22Rv1 (cell line): ENCODE data around the gene KCND2.

Experiments used
- H3K27ac ChIP-seq: fragments of 450-650 bp; 2 replicates; pipeline ENCODE4 v1.5.1; 2017
- CTCF ChIP-seq: fragments of 450-650 bp; IDR thresholded peaks from 2 replicates; pipeline ENCODE4 v1.5.1; 2017; ENCODE audit warnings: mild to moderate bottlenecking
- ZFX ChIP-seq: fragments of 450-650 bp; IDR thresholded peaks from 2 replicates; pipeline ENCODE4 v1.6.1; 2017; ENCODE audit warnings: antibody characterized with exemption, borderline replicate concordance

KCND2 gene

GRCh38 chr7:120725376-120726039 is 452.5 kb downstream of the KCND2 start:
- TF ChIP-seq ZFX, result no peak
- TF ChIP-seq CTCF, result peak; percentile 89
- no peak overlapping the region for H3K27ac ChIP-seq

- TF ChIP-seq ZFX (no peak), CTCF (no peak)
- H3K27ac ChIP-seq, result no peak overlapping the region
These were observed 456.3 kb downstream of the KCND2 start for GRCh38 chr7:120729245-120729644.

GRCh38 chr7:120731271-120731670 is 458.3 kb downstream of the KCND2 start:
- TF ChIP-seq CTCF (no peak), ZFX (no peak)
- H3K27ac ChIP-seq, result no peak overlapping the region

GRCh38 chr7:120732256-120732655 is 459.3 kb downstream of the KCND2 start:
- TF ChIP-seq ZFX (no peak), CTCF (no peak)
- H3K27ac ChIP-seq, result no peak overlapping the region

GRCh38 chr7:120733143-120733542 is 460.2 kb downstream of the KCND2 start:
- TF ChIP-seq CTCF, result no peak
- no peak for TF ChIP-seq ZFX
- no peak overlapping the region for H3K27ac ChIP-seq

- TF ChIP-seq ZFX (no peak), CTCF (no peak)
- H3K27ac ChIP-seq, result no peak overlapping the region
These were observed 460.9 kb downstream of the KCND2 start for GRCh38 chr7:120733835-120734234.

- TF ChIP-seq CTCF (no peak), ZFX (no peak)
- no peak overlapping the region for H3K27ac ChIP-seq
These were observed 462.8 kb downstream of the KCND2 start for GRCh38 chr7:120735791-120736190.
